ENCODE measurements around the gene SRRM1.
"Not testable (repeated sequence)": the region's sequence is repeated elsewhere in the genome, so short reads cannot be mapped to it uniquely, and the experiment has no call there.

SRRM1 gene

GRCh38 chr1:24664507-24665033 lies 21.5 kb downstream of the SRRM1 start:
- no peaks in the 10 kb centered on the region for H3K27me3 Mint-ChIP-seq
- no peaks in the 10 kb centered on the region for H3K9me3 Mint-ChIP-seq
- H3K36me3 Mint-ChIP-seq (ENCODE audit: low read depth): peaks cover 75% of the 10 kb centered on the region
- peaks cover 6% of the 10 kb centered on the region for H3K4me1 Mint-ChIP-seq
- no peak for DNase-seq
- H3K27ac Mint-ChIP-seq: peak overlapping the region; percentile 42
- H3K4me3 Mint-ChIP-seq: no peak overlapping the region
- ATAC-seq: no peak

GRCh38 chr1:24666794-24667193 lies 23.7 kb downstream of the SRRM1 start:
- ATAC-seq (no peak), DNase-seq (no peak)
- no peaks in the 10 kb centered on the region for H3K9me3 Mint-ChIP-seq
- peaks cover 78% of the 10 kb centered on the region for H3K36me3 Mint-ChIP-seq (ENCODE audit: low read depth)
- H3K27ac Mint-ChIP-seq: no peak overlapping the region
- no peaks in the 10 kb centered on the region for H3K27me3 Mint-ChIP-seq
- H3K4me3 Mint-ChIP-seq: no peak overlapping the region
- peaks cover 2% of the 10 kb centered on the region for H3K4me1 Mint-ChIP-seq

- peak overlapping the region; percentile 67 for H3K27ac Mint-ChIP-seq
- DNase-seq, H3K27me3 Mint-ChIP-seq, H3K4me3 Mint-ChIP-seq, H3K9me3 Mint-ChIP-seq, H3K4me1 Mint-ChIP-seq, ATAC-seq: not testable (repeated sequence)
- peaks cover 73% of the 10 kb centered on the region for H3K36me3 Mint-ChIP-seq (ENCODE audit: low read depth)
Measured at GRCh38 chr1:24671372-24671771, 28.3 kb downstream of the SRRM1 start.

- peaks cover 68% of the 10 kb centered on the region for H3K36me3 Mint-ChIP-seq (ENCODE audit: low read depth)
- ATAC-seq, H3K27me3 Mint-ChIP-seq, H3K4me3 Mint-ChIP-seq, DNase-seq, H3K4me1 Mint-ChIP-seq, H3K27ac Mint-ChIP-seq, H3K9me3 Mint-ChIP-seq: not testable (repeated sequence)
Measured at GRCh38 chr1:24672686-24673085, 29.6 kb downstream of the SRRM1 start.

GRCh38 chr1:24673341-24673740 lies 30.2 kb downstream of the SRRM1 start:
- no peak for ATAC-seq
- no peak for DNase-seq
- Mint-ChIP-seq H3K36me3 (ENCODE audit: low read depth) (peaks cover 66% of the 10 kb centered on the region), H3K27ac (no peak overlapping the region), H3K9me3 (no peaks in the 10 kb centered on the region), H3K4me1 (peaks cover 2% of the 10 kb centered on the region), H3K4me3 (no peak overlapping the region), H3K27me3 (no peaks in the 10 kb centered on the region)

DNA sequence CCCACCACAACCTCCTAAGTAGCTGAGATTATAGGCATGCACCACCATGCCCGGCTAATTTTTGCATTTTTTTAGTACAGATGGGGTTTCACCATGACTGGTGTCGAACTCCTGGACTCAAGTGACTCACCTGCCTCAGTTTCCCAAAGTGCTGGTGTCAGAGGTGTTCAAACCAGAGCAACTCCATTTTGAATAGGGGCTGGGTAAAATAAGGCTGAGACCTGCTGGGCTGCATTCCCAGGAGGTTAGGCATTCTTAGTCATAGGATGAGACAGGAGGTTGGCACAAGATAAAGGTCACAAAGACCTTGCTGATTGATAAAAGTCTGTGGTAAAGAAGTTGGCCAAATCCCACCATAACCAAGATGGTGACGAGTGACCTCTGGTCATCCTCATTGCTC lies 35.3 kb downstream of the SRRM1 start:
- not testable (repeated sequence) for H3K9me3 Mint-ChIP-seq, DNase-seq, ATAC-seq, H3K27ac Mint-ChIP-seq, H3K4me1 Mint-ChIP-seq, H3K27me3 Mint-ChIP-seq, H3K4me3 Mint-ChIP-seq
- H3K36me3 Mint-ChIP-seq (ENCODE audit: low read depth): peaks cover 21% of the 10 kb centered on the region

DNA sequence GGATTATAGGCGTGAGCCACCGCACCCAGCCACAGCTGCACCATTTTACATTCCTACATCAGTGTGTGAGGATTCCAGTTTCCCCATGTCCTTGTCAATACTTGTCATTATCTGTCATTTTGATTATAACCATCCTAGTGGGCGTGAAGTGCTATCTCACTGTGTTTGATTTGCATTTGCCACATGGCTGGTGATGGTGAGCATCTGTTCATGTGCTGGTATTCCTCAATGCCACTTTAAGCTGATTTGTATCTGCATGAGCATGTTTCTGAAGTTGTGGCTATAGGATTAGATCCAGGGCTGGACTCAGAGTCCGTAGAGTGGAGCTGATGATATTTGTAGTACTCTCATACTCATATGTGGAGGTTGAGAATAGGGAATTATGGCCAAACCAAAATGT lies 36.6 kb downstream of the SRRM1 start:
- Mint-ChIP-seq H3K27ac (no peak overlapping the region), H3K4me1 (no peaks in the 10 kb centered on the region), H3K36me3 (ENCODE audit: low read depth) (peaks cover 14% of the 10 kb centered on the region), H3K4me3 (no peak overlapping the region), H3K27me3 (no peaks in the 10 kb centered on the region), H3K9me3 (no peaks in the 10 kb centered on the region)
- DNase-seq (no peak), ATAC-seq (no peak)

DNA sequence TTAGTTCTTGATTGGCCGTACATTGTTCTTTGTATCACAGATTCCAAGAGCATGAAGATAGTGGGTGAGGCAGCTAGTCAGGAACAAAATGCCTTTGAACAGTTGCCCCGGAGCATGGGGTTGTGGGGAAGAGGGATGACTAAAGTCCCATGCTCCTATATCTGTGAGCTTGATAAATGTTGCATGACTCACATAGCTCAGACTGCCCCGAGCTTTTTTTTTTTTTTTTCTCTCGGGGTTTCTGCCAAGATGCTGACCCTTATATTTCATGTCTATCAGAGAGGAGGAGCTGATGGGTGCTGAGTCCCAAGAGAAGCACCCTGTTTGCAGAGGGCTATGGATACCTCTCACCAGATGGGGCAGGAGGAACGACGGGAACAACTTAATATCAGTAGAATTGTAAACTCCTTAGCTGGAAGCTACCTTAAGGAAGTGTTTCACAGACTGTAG lies 40.6 kb downstream of the SRRM1 start:
- Mint-ChIP-seq H3K27ac (no peak overlapping the region), H3K36me3 (ENCODE audit: low read depth) (no peaks in the 10 kb centered on the region)
- DNase-seq: no peak

DNA sequence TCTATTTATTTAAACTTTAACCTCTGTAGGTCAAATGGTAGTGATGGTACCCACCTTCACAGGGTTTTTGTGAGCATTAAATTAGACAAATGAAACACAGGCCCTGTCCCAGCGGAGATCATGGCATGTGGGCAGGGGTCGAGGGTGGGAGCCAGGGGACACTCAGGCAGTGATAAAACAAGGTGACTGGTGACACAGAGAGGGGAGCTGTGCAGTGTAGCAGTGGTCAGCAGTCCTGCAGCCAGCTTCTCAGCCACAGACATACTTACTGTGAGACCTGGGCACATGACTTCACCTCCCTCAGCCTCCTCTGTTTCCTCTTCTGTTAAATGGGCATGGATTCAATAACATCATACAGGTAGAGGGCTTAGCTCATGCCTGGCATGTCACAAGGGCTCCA lies 44.9 kb downstream of the SRRM1 start:
- no peaks in the 10 kb centered on the region for H3K36me3 Mint-ChIP-seq (ENCODE audit: low read depth)
- DNase-seq (no peak), ATAC-seq (no peak)
- no peak overlapping the region for H3K27ac Mint-ChIP-seq
- no peaks in the 10 kb centered on the region for H3K4me1 Mint-ChIP-seq
- H3K4me3 Mint-ChIP-seq: no peak overlapping the region
- no peaks in the 10 kb centered on the region for H3K27me3 Mint-ChIP-seq
- H3K9me3 Mint-ChIP-seq: no peaks in the 10 kb centered on the region

More for the DNA sequence above, 40.6 kb downstream of the SRRM1 start:
- no peaks in the 10 kb centered on the region for H3K9me3 Mint-ChIP-seq
- H3K4me1 Mint-ChIP-seq: no peaks in the 10 kb centered on the region
- ATAC-seq: no peak
- no peaks in the 10 kb centered on the region for H3K27me3 Mint-ChIP-seq
- H3K4me3 Mint-ChIP-seq: no peak overlapping the region

GRCh38 chr1:24688621-24689195 lies 45.6 kb downstream of the SRRM1 start:
- Mint-ChIP-seq H3K9me3 (no peaks in the 10 kb centered on the region), H3K36me3 (ENCODE audit: low read depth) (no peaks in the 10 kb centered on the region), H3K27ac (no peak overlapping the region), H3K4me1 (no peaks in the 10 kb centered on the region), H3K27me3 (no peaks in the 10 kb centered on the region), H3K4me3 (no peak overlapping the region)
- ATAC-seq (peak; percentile 91), DNase-seq (peak; percentile 64)

DNA sequence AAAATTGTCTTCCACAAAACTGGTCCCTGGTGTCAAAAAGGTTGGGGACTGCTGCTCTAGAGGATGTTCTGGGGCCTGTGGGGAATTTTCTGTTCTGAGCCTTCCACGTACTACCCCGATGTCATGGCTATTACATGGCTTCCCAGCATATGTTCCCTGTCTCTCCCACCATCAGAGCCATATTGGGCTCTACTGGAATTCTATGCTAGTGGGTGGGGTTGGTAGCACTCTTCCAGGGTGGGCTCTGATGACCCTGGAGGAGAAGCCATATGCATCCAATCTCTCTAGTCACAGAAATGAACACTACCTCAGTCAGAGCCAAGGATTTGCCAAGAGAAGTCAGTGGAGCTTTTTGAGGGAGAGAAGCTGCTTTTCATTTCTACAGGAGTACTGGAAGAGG lies 47.9 kb downstream of the SRRM1 start:
- H3K4me3 Mint-ChIP-seq: no peak overlapping the region
- no peaks in the 10 kb centered on the region for H3K27me3 Mint-ChIP-seq
- no peaks in the 10 kb centered on the region for H3K36me3 Mint-ChIP-seq (ENCODE audit: low read depth)
- no peak overlapping the region for H3K27ac Mint-ChIP-seq
- H3K9me3 Mint-ChIP-seq: no peaks in the 10 kb centered on the region
- ATAC-seq (no peak), DNase-seq (no peak)
- H3K4me1 Mint-ChIP-seq: peaks cover 13% of the 10 kb centered on the region

GRCh38 chr1:24692351-24692980 lies 49.4 kb downstream of the SRRM1 start:
- Mint-ChIP-seq H3K36me3 (ENCODE audit: low read depth) (no peaks in the 10 kb centered on the region), H3K9me3 (no peaks in the 10 kb centered on the region), H3K4me3 (no peak overlapping the region), H3K27me3 (no peaks in the 10 kb centered on the region), H3K27ac (no peak overlapping the region), H3K4me1 (peaks cover 24% of the 10 kb centered on the region)
- no peak for DNase-seq
- ATAC-seq: no peak

DNA sequence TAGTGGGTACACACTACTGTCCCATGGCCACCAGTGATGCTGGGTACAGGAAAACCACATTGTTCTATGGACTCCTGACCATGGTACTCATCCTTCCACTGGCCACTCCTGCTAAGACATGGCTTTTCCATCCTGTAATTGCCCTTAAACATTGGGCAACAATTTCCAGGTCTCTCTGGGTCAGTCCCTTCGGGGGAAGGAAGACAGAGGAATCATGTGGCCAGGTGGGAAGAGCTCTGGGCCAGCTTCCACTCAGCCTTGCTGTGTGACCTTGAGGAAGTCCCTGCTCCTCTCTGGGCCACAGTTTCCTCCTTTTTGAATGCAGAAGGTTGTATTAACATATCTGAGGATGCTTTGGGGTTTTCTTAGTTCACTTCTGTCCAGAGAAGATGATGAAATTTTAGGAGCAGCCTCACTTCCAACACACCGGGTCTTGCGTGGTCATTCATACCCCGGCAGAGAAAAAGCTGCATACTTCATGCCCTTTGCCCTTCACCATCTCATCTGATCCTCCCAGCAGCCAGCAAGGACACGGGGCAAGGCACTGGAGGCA lies 50.8 kb downstream of the SRRM1 start:
- H3K27me3 Mint-ChIP-seq: no peaks in the 10 kb centered on the region
- no peaks in the 10 kb centered on the region for H3K9me3 Mint-ChIP-seq
- DNase-seq (no peak), ATAC-seq (no peak)
- no peak overlapping the region for H3K27ac Mint-ChIP-seq
- H3K36me3 Mint-ChIP-seq (ENCODE audit: low read depth): no peaks in the 10 kb centered on the region
- H3K4me3 Mint-ChIP-seq: no peak overlapping the region
- H3K4me1 Mint-ChIP-seq: peaks cover 26% of the 10 kb centered on the region

- Mint-ChIP-seq H3K9me3 (no peaks in the 10 kb centered on the region), H3K27ac (peak overlapping the region; percentile 31), H3K27me3 (no peaks in the 10 kb centered on the region), H3K4me3 (no peak overlapping the region), H3K36me3 (ENCODE audit: low read depth) (no peaks in the 10 kb centered on the region), H3K4me1 (peaks cover 26% of the 10 kb centered on the region)
- ATAC-seq: peak; percentile 52
- DNase-seq: no peak
Measured at GRCh38 chr1:24694380-24694843, 51.3 kb downstream of the SRRM1 start.

Data from activated naive CD8-positive, alpha-beta T cell treated with anti-CD3 and anti-CD28 coated beads, Interleukin-2, amount 50 U/mL, for 24 hours (primary cell).